K562 (cell line): ENCODE measurements around the gene MEGF9. TPM values are rescaled to one million over a fixed set of nuclear protein-coding genes. Genes with fewer than 3 reads are reported as not detected.

Source experiments
- ARID2 ChIP-seq: fragments of 450-650 bp; IDR thresholded peaks from 2 replicates; pipeline ENCODE4 v1.6.1; 2017; ENCODE audit warnings: antibody characterized with exemption, mild to moderate bottlenecking
- EGR1 ChIP-seq: fragments of 450-650 bp; conservative IDR thresholded peaks from 2 replicates; pipeline ENCODE4 v1.6.1; 2017; ENCODE audit warnings: mild to moderate bottlenecking
- ETV1 ChIP-seq: fragments of 450-650 bp; conservative IDR thresholded peaks from 2 replicates; pipeline ENCODE4 v1.6.1; 2016; ENCODE audit warnings: missing genetic modification characterization, control low read depth, low read depth, missing compliant biosample characterization
- NELFE ChIP-seq: IDR thresholded peaks from 2 replicates; pipeline ENCODE4 v1.6.1; 2011; ENCODE audit warnings: mild to moderate bottlenecking; ENCODE audit not compliant: insufficient read depth, insufficient read length
- NR1H2 ChIP-seq: sonication (generic); formaldehyde crosslinking; IDR thresholded peaks from 2 replicates; pipeline ENCODE4 v1.4.0; 2020; ENCODE audit warnings: mild to moderate bottlenecking, missing genetic modification reagents
- NR2F6 ChIP-seq: fragments of 450-650 bp; formaldehyde crosslinking; IDR thresholded peaks from 2 replicates; pipeline ENCODE4 v1.4.0; 2020; ENCODE audit warnings: mild to moderate bottlenecking
- PHB2 ChIP-seq: fragments of 450-650 bp; IDR thresholded peaks from 2 replicates; pipeline ENCODE4 v1.6.1; 2017; ENCODE audit warnings: low read depth
- PML ChIP-seq: IDR thresholded peaks from 2 replicates; pipeline ENCODE4 v1.6.1; 2012; ENCODE audit warnings: low read length, inconsistent platforms
- RAD21 ChIP-seq, 2 experiments: fragments of 250-450 bp in 1 of 2; fragments of 450-650 bp in 1 of 2; sonication (Bioruptor Pico) in 1 of 2; formaldehyde crosslinking in 1 of 2; IDR thresholded peaks in 1 of 2; conservative IDR thresholded peaks in 1 of 2; 2 replicates each; pipeline versions ENCODE4 v1.4.0 to v1.8.0; 2020 to 2022; ENCODE audit warnings: mild to moderate bottlenecking in 2 of 2, moderate library complexity in 1 of 2
- STAG1 ChIP-seq: sonication (generic); formaldehyde crosslinking; IDR thresholded peaks from 2 replicates; pipeline ENCODE4 v1.5.0; 2020; ENCODE audit warnings: missing genetic modification reagents, borderline replicate concordance
- TEAD1 ChIP-seq, 2 experiments: fragments of 450-650 bp in 1 of 2; sonication (generic) in 1 of 2; formaldehyde crosslinking; IDR thresholded peaks; 2 replicates each; pipeline versions ENCODE4 v1.4.0 to v1.8.0; 2020 to 2022; ENCODE audit warnings: mild to moderate bottlenecking in 2 of 2, missing genetic modification reagents in 1 of 2
- THRAP3 ChIP-seq: fragments of 450-650 bp; IDR thresholded peaks from 2 replicates; pipeline ENCODE4 v1.6.1; 2016; ENCODE audit warnings: mild to moderate bottlenecking, inconsistent platforms, borderline replicate concordance
- ZBTB17 ChIP-seq: fragments of 450-650 bp; formaldehyde crosslinking; IDR thresholded peaks from 2 replicates; pipeline ENCODE4 v1.4.0; 2020; ENCODE audit warnings: mild to moderate bottlenecking
- ZNF121 ChIP-seq: sonication (generic); formaldehyde crosslinking; conservative IDR thresholded peaks from 2 replicates; pipeline ENCODE4 v1.8.0; 2022; ENCODE audit warnings: missing genetic modification reagents
- ZNF133 ChIP-seq: fragments of 250-450 bp; sonication (Bioruptor Pico); IDR thresholded peaks from 2 replicates; pipeline ENCODE4 v1.4.0; 2020; ENCODE audit warnings: mild to moderate bottlenecking
- ZNF586 ChIP-seq: fragments of 450-650 bp; formaldehyde crosslinking; conservative IDR thresholded peaks from 2 replicates; pipeline ENCODE4 v1.4.0; 2020; ENCODE audit warnings: mild to moderate bottlenecking, moderate library complexity
- polyA plus RNA-seq, 8 experiments: library from polyadenylated mRNA; depleted of rRNA in 4 of 8; stranded (reverse) in 5 of 8; unstranded in 3 of 8; fragments of >200 nt; fragmentation: Nextera tagmentation in 2 of 8; fragmentation: Illumina TruSeq in 1 of 8; extraction: Ambion mirVana in 2 of 8; extraction: Trizol in 1 of 8; gene quantifications; 2 replicates each; pipeline versions ENCODE4 v1.2.1 to v1.2.3, GENCODE V29; 2011 to 2014; ENCODE audit warnings: inconsistent platforms in 1 of 8, missing spikeins in 1 of 8
- total RNA-seq, 7 experiments: library from RNA; depleted of rRNA in 6 of 7; stranded (reverse); fragments of >200 nt in 6 of 7; fragmentation: Illumina TruSeq in 2 of 7; extraction: Trizol in 2 of 7; gene quantifications; 2 replicates each; pipeline versions ENCODE4 v1.2.1 to v1.2.3, GENCODE V29; 2011 to 2021; ENCODE audit warnings: low replicate concordance in 1 of 7
- TF ChIP-seq, protein P1 (sequence below), 3 experiments: fragments of 200-800 bp in 1 of 3; sonication (Bioruptor generic) in 1 of 3; sonication (generic) in 1 of 3; formaldehyde crosslinking in 1 of 3; IDR thresholded peaks; 2 replicates each; pipeline versions ENCODE4 v1.6.1 to v1.8.0; 2016 to 2022; ENCODE audit warnings: mild to moderate bottlenecking in 2 of 3, missing compliant biosample characterization in 2 of 3, missing genetic modification characterization in 2 of 3, missing genetic modification reagents in 1 of 3
- TF ChIP-seq, protein P2 (sequence below), 3 experiments: IDR thresholded peaks in 2 of 3; conservative IDR thresholded peaks in 1 of 3; 2 replicates each; pipeline ENCODE4 v1.5.1; 2011 to 2012; ENCODE audit warnings: low read length in 3 of 3, mild to moderate bottlenecking in 3 of 3, control low read depth in 2 of 3, improper control_type of control experiment in 1 of 3, inconsistent platforms in 1 of 3, low read depth in 1 of 3, mixed read lengths in 1 of 3, moderate library complexity in 1 of 3; ENCODE audit not compliant: insufficient read depth in 2 of 3
- TF ChIP-seq, protein P3 (sequence below): fragments of 250-450 bp; sonication (Bioruptor Pico); IDR thresholded peaks from 2 replicates; pipeline ENCODE4 v1.8.0; 2021; ENCODE audit warnings: borderline replicate concordance, mild to moderate bottlenecking, moderate library complexity; ENCODE audit not compliant: poor library complexity, severe bottlenecking
- TF ChIP-seq, protein P4 (sequence below): sonication (generic); formaldehyde crosslinking; IDR thresholded peaks from 2 replicates; pipeline ENCODE4 v1.8.0; 2022; ENCODE audit warnings: missing genetic modification reagents, mild to moderate bottlenecking, borderline replicate concordance
- TF ChIP-seq, protein P5 (sequence below): sonication (generic); formaldehyde crosslinking; IDR thresholded peaks from 2 replicates; pipeline ENCODE4 v1.8.0; 2022; ENCODE audit warnings: mild to moderate bottlenecking, missing genetic modification reagents

The MEGF9 gene
- total and polyA plus RNA-seq, 9 of the 15 experiments (the other 6 are each of a cell fraction or from before 2014, with no cell fraction given) = 2.1 to 6.2 (median 3.8) TPM

DNA sequence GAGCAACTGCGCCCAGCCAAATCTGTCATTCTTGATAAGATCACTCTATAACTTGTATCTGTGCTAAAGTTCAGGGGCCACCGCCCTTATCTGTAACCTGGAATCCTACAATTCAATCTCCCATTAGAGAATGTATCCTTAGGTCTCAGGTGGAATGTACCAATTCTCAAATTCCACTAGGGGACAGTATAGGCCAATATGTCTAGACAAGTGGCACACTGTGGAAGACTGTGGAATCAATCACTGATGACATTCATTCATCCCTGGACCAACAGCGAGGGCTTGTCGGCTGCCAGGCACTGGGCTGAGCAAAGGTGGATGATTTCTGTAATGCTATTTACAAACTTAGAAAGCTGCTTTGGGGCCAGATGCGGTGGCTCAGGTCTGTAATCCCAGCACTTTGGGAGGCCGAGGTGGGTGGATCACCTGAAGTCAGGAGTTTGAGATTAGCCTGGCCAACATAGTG lies 28.7 kb upstream of the MEGF9 start (continued):
- TF ChIP-seq, protein P1, sequence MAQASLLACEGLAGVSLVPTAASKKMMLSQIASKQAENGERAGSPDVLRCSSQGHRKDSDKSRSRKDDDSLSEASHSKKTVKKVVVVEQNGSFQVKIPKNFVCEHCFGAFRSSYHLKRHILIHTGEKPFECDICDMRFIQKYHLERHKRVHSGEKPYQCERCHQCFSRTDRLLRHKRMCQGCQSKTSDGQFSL (CRISPR knock-in tag; IDR thresholded peaks at IDR 0.05) = no peak
- TF ChIP-seq, protein P1 (tag; IDR thresholded peaks at IDR 0.05) = no peak
- TF ChIP-seq STAG1 (CRISPR knock-in tag) (peak; percentile 78; the same call in 1 of the 2 replicates), NELFE (no peak), ZNF586 (no peak), TEAD1 (CRISPR knock-in tag; IDR thresholded peaks at IDR 0.05) (peak; percentile 25 to 90; a peak in 3 of 4 replicates), ETV1 (tag) (no peak), PML (no peak), ZBTB17 (CRISPR knock-in tag) (peak; percentile 96), EGR1 (no peak), THRAP3 (no peak), NR1H2 (CRISPR knock-in tag) (no peak), RAD21 (CRISPR knock-in tag; conservative IDR thresholded peaks at IDR 0.05 in 1 of 2, IDR thresholded peaks at IDR 0.05 in 1 of 2) (peak; percentile 78 to 94), ZNF133 (CRISPR knock-in tag) (no peak), NR2F6 (CRISPR knock-in tag) (no peak), ARID2 (peak; percentile 36; the same call in 1 of the 2 replicates), PHB2 (no peak), ZNF121 (CRISPR knock-in tag) (peak; percentile 35; the same call in 1 of the 2 replicates)
- TF ChIP-seq, protein P2, sequence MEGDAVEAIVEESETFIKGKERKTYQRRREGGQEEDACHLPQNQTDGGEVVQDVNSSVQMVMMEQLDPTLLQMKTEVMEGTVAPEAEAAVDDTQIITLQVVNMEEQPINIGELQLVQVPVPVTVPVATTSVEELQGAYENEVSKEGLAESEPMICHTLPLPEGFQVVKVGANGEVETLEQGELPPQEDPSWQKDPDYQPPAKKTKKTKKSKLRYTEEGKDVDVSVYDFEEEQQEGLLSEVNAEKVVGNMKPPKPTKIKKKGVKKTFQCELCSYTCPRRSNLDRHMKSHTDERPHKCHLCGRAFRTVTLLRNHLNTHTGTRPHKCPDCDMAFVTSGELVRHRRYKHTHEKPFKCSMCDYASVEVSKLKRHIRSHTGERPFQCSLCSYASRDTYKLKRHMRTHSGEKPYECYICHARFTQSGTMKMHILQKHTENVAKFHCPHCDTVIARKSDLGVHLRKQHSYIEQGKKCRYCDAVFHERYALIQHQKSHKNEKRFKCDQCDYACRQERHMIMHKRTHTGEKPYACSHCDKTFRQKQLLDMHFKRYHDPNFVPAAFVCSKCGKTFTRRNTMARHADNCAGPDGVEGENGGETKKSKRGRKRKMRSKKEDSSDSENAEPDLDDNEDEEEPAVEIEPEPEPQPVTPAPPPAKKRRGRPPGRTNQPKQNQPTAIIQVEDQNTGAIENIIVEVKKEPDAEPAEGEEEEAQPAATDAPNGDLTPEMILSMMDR (IDR thresholded peaks at IDR 0.05 in 2 of 3, conservative IDR thresholded peaks at IDR 0.05 in 1 of 3; ENCODE audit: insufficient read depth in 2 of 3, low read depth in 1 of 3, low read length in 3 of 3) = peak; percentile 81 to 95 (median 86)
- TF ChIP-seq, protein P3, sequence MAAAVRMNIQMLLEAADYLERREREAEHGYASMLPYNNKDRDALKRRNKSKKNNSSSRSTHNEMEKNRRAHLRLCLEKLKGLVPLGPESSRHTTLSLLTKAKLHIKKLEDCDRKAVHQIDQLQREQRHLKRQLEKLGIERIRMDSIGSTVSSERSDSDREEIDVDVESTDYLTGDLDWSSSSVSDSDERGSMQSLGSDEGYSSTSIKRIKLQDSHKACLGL (CRISPR knock-in tag) = no peak
- TF ChIP-seq, protein P4, sequence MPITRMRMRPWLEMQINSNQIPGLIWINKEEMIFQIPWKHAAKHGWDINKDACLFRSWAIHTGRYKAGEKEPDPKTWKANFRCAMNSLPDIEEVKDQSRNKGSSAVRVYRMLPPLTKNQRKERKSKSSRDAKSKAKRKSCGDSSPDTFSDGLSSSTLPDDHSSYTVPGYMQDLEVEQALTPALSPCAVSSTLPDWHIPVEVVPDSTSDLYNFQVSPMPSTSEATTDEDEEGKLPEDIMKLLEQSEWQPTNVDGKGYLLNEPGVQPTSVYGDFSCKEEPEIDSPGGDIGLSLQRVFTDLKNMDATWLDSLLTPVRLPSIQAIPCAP (CRISPR knock-in tag) = no peak
- TF ChIP-seq, protein P5, sequence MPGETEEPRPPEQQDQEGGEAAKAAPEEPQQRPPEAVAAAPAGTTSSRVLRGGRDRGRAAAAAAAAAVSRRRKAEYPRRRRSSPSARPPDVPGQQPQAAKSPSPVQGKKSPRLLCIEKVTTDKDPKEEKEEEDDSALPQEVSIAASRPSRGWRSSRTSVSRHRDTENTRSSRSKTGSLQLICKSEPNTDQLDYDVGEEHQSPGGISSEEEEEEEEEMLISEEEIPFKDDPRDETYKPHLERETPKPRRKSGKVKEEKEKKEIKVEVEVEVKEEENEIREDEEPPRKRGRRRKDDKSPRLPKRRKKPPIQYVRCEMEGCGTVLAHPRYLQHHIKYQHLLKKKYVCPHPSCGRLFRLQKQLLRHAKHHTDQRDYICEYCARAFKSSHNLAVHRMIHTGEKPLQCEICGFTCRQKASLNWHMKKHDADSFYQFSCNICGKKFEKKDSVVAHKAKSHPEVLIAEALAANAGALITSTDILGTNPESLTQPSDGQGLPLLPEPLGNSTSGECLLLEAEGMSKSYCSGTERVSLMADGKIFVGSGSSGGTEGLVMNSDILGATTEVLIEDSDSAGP = no peak
